Left hindlimb (tissue), 1 donor: Measurements from ENCODE around the gene KIF2A.

Source experiments
- DNase-seq: peaks from one replicate; pipeline ENCODE4 v3.0.0-alpha.2; 2018

Gene KIF2A

DNA sequence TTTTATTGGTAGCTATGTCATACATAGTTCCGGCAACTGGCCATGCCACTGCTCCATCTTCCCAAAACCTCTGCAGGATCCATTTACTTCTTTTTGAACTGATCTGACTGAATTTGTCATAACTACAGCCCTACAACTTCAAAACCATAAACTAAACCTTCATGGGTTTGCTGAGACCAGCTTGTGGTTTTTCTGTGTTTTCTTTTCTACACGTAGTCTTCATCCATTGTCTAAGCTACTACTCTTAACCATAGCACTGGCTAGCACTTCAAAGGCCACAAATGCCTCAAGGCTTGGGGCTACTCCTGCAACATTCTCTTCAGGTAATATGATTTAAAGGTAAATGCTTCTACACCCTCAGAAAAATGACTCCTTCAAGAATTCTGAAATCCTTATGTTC lies 9.0 kb upstream of the KIF2A start:
- no peak for DNase-seq

DNA sequence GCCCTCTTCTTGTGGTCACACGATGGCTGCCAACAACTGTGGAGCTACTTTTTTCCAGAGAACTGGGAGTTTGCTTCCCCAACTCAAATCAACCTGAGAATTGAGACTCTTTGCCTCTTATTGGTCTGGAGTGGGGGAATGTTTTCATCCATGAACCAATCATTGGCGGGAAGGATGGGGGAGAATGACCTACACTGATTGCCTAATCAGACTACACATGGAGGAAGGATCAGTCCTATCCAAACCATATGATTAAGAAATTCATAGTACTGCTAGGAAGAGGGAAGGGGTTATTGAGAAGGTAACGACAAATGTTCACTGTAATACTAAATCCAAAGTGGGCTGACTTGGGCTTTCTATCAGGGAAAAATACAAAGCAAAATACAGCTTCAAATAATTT lies 7.9 kb upstream of the KIF2A start:
- DNase-seq, result no peak

DNA sequence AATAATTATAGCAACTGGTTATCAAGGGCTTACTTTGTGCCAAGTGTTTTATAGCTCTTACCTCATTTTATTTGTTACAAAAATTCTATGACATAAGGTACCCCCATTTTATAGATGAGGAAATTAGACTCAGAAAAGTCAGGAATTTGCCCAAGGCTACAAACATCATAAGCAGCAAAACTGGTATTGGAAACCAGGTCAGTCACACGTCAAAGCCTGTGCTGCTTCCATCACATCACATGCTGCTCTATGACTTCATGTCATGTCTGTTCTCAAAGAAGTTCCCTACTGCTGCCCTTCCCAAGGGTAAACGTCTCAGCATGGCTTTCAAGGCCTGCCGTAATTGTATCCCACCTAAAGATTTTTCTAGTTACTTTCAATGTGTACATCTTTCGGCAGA lies 6.9 kb upstream of the KIF2A start:
- DNase-seq, result no peak

DNA sequence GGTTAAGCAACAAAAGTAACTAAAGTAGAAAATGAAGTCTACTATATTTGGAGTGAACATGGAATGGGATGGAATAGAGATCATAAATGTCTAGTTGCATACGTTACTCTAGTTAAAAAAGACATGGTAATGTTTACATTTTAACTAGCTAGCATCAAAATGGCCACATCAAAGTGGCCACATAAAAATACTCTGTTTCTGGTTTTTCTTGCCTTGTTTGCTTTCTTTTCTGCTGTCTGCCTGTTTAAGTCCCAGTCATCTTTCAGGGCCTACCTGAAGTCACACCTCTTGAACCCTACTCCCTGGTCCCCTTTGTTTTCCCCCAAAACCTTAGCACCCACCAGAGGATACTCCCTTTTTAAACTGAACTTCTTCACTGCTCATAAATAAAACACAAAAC lies 6.4 kb upstream of the KIF2A start:
- DNase-seq, result no peak

DNA sequence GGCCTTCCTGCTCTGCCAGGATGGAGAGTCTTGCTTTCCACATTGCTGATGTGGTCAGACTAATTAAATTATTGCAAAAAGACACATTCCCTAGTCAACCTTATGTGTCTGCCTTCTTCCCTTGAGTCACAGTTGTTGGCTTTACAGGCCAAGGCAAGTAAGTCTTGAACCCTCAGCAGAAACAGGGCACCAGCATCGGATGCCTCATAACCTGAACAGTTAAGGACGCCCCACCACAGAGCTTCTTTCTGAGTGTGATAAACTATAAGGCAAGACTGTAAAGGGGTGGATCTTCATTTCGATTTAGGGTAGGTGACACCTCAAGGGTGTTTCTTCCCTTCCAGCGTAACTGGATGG lies 670 bp upstream of the KIF2A start:
- peak; percentile 29 for DNase-seq

DNA sequence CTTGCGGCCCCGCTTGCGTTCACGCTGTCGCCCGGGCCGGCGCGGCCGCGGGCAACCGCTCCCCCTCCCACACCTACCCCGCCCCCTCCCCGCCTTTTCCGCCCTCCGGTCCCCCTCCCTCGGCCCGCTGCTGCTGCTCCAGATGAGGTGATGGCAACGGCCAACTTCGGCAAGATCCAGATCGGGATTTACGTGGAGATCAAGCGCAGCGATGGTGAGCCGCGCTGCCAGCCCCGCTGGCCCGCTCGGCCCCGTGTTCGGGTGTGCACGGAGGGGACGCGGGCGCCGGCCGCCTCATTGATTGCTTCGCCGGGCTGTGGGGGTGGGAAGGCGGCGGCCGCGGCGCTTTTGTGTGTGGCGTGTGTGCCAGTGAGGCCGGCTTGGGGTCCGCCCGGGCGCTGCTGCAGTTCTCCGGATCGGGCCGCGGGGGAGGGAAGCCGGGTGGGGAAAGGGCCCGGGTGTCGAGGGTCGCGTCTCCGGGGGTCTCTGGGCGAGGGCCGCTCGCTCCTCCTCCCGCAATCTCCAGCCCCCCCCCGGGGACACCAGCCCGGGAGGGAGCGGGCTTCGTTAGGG lies 403 bp downstream of the KIF2A start:
- DNase-seq, result no peak

GRCh38 chr5:62306896-62307689 lies 1.1 kb downstream of the KIF2A start:
- DNase-seq, result peak; percentile 72

DNA sequence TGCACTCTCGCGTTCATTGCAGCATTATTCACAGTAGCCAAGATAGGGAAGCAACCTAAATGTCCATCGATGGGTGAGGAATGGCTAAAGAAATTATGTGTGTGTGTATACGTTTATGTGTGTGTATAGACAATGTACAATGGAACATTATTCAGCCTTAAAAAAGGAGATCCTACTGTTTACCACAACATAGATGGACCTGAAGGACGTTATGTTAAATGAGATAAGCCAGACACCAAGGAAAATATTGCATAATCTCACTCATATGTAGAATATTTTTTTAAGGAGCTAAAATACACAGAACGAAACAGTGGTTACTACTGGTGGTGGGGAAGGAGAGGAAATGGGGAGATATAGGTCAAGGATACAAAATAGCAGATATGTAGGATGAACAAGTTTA lies 2.4 kb downstream of the KIF2A start:
- DNase-seq, result no peak

DNA sequence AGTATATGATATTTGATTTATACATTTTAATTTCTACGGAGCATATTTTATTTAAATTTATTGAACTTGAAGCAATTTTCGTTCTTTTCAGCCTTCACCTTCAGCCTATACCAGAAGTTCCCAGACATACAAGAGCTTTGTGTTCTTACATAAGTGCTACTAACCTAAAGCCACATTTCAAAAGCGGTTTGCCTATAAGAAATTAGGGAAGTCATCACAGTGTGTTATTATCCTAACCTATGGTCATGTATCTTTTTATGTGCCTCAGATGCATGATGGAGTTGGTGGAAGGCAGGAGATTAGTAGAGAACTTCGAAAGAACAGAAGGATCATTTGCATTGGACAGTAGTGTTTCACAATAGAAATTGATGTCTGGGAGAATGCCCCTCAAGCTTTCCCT lies 3.1 kb downstream of the KIF2A start:
- no peak for DNase-seq

DNA sequence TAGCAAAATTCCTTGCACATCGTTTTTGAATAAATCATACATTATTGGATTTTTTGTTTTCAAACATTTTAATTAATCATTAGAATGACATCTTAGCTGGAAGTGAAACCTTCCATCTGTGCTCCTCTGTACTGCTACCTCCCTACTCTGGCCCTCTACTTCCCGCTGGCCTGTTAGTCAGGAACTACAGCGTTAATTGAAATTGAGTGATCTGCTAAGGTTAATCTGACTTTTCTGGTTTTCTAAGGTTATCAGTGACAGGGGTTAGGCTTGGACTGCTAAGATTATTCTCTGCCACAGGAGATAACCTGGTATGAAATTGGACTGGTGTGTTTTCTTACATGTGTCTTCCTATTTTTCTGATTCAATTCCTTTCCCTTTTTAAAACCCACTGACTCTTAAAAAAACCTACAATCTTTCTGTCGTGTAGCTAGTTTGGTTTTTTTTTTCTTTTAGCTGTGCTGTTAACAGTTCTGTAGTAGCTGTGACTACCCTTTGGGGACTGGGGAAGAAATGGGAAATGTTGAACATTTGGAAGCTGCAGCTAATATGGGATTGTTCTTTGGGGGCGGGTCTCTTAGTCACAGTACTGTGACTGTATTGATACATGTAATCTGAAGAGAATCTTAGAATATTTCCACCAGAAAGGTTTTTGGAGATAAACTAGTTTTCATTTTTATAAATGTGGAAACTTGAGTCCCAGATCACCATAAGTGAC lies 4.6 kb downstream of the KIF2A start:
- DNase-seq, result no peak

DNA sequence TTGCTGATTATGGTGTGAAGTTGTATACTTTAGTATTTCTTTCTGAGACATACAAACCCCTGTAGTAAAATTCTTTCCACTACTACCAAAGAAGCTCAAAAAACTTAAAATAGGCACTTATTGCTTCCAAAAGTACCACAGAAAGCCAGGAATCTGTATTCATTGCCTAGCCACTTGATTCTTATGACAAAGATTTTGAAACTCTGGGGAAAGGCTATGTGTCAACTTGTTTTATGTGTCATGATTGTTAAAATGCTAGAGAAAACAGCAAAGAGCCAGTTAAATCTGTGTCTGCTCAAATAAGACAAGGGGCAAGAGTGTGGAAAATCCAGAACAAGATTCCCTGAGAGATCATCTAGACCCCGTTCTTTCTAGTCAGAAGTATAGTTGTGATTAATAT lies 6.0 kb downstream of the KIF2A start:
- DNase-seq, result no peak

GRCh38 chr5:62312674-62313073 lies 6.7 kb downstream of the KIF2A start:
- DNase-seq, result no peak

GRCh38 chr5:62314213-62314830 lies 8.3 kb downstream of the KIF2A start:
- DNase-seq, result no peak

GRCh38 chr5:62315376-62316175 lies 9.6 kb downstream of the KIF2A start:
- DNase-seq, result no peak

DNA sequence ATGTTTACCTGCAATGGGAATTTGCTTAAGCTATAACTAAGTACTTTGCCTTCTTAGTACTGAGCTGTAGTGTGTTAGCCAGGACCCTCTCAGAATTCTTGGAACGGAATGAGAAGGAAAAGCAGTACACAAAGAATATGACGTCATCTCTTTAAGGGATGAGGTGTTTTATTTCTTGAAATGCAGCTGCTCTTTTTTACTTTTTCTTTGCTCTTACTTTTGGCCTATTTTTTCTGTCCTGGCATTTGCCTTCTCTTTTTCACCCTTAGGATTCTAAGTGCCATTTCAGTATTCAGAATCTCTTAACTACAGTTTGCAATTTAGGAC lies 10.1 kb downstream of the KIF2A start:
- no peak for DNase-seq

DNA sequence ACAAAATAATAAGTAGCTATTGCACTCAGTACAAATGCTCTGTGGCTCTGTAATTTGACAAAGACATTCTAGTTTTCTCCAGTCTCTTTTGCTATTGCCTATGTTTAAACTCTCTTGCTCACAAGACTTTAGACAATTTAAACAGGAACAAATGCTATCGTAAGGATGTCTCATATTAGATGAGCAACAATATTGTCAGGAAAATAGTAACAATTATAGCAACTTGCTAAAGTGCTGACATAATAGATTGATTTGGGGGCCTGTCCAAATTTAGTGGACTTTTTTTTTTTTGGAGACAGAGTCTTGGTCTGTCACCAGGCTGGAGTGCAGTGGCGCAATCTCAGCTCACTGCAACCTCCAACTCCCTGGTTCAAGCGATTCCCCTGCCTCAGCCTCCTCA lies 11.8 kb downstream of the KIF2A start:
- no peak for DNase-seq

DNA sequence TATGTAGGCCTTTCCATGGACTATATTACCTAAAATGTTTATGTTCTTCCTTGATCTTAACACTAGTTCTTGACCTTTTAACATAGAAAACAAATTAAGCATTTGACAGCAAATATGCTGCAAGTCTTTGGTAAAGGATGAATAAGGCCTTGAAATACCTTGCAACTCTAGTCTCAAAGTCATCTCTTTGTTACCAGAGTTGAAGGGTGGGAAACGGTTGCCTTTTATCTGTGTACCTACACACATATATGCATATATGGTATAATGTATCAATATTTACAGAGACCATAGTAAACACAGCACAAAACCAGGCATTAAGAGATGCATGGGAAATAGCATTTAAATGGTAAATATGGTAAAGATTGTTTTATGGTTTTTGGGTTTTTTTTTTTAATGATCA lies 16.5 kb downstream of the KIF2A start:
- no peak for DNase-seq

DNA sequence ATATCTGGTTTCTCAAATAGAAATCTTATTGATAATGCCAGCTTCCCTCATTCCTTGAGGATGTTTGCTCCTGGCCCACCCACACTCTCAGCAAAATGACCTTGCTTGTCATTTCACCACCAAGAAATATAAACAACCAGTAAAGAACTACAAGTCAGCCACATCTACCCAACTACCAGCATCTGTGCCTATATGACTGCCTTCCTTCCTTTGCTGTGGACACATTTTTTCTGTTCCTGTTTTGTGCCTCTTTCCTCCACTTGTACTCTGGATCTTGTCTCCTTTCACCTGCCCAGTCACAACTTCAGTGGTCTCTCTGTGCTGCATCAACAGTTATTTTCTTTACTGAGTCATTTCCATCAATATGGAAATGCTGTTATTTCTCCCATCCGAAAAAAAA lies 20.3 kb downstream of the KIF2A start:
- no peak for DNase-seq

DNA sequence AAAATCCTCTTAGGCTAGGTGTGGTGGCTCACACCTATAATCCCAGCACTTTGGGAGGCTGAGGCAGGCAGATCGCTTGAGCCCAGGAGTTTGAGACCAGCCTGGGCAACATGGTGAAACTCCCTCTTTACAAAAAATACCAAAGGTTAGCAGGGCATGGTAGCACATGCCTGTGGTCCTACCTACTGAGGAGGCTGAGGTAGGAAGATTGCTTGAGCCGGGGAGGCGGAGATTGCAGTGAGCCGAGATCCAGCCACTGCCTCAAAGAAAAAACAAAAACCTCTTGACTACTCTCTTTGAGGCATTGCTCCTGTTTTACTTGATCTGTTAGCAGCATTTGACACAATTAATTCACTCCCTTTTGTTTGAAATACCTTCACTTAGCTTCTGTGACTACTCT lies 20.7 kb downstream of the KIF2A start:
- DNase-seq, result no peak

DNA sequence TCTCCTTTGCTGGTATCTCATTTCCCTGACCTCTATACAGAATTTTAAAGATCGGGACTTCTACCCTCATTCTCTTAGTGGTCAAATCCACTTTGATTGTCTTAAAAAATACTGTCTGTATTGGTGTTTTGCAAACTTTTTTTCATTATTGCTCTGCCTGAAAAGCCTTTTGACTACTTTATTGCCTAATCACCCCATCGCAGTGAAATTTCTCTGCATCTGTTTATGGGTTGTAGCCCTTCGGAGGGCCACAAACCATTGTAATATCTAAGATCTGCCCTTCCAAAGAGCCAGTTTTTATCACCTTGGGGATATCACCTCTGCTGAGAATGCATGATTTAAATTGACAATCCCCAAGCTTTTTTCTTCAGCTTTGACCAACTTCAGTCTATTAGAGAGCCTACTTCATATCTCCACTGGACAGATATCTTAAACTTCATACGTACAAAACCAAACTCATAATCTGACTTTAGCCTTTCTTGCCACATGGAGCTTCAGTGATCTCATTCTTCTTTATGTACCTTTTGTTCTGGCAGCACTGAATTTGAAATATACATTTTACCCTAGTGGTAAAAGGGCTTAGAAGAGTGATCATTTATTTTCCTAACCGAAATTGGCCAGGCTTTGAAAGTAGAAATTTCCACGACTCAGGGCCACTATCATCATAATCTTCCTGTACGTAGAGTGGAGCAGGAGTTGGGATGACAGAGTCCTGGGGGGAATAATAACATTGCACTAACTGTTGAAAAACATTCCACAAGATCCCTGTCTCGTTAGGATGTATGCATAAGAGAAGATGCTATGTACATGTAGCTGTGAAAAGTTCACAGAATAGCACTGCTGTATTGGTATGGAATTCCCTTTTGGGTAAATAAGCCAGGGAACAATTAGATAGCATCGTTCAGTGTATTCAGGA lies 21.4 kb downstream of the KIF2A start:
- no peak for DNase-seq

- DNase-seq, result no peak
These were observed 22.9 kb downstream of the KIF2A start for GRCh38 chr5:62328772-62329491.
